ENCODE results near the gene ABL1. TPM values are rescaled to one million over a fixed set of nuclear protein-coding genes. Genes with fewer than 3 reads are reported as not detected.
A peak's percentile ranks its signal among the peaks of the same experiment; 100 is the strongest.

Gene ABL1
- total RNA-seq, 1 experiment from 2014 or later = 83.6 TPM

GRCh38 chr9:130931508-130932254 is 96.6 kb downstream of the ABL1 start:
- DNase-seq = no peak
- Histone ChIP-seq H4K20me1 (ENCODE audit: control insufficient read depth, insufficient read depth, insufficient read length) (no peaks in the 10 kb centered on the region), H3K14ac (ENCODE audit: insufficient read depth, low read length) (no peak overlapping the region), H3K4me1 (ENCODE audit: insufficient read depth, low read length) (peaks cover under 1% of the 10 kb centered on the region; the same call in 1 of the 2 replicates), H3T11ph (ENCODE audit: low read length) (no peak overlapping the region), H3K18ac (ENCODE audit: insufficient read length, low read depth, low read length) (no peak overlapping the region), H3K27ac (ENCODE audit: insufficient read length, low read depth, low read length) (no peak overlapping the region), H2BK5ac (ENCODE audit: insufficient read length, low read length) (no peak overlapping the region), H2BK12ac (ENCODE audit: insufficient read length, low read depth, low read length) (no peak overlapping the region), H3K23ac (ENCODE audit: insufficient read length, low read depth, low read length) (no peak overlapping the region), H2BK20ac (ENCODE audit: low read depth, low read length, poor library complexity, severe bottlenecking) (no peak overlapping the region), H3K79me2 (ENCODE audit: insufficient read depth, low read length) (no peaks in the 10 kb centered on the region), H4K5ac (ENCODE audit: insufficient read length, low read depth, low read length) (no peak overlapping the region), H2BK120ac (ENCODE audit: low read depth, low read length, poor library complexity, severe bottlenecking) (no peak overlapping the region), H3K4ac (ENCODE audit: low read depth, low read length) (no peak overlapping the region), H3K56ac (ENCODE audit: insufficient read length, low read depth, low read length) (no peak overlapping the region), H2AFZ (ENCODE audit: low read length) (no peak overlapping the region), H3K9me3 (ENCODE audit: control insufficient read depth, low read depth, low read length) (no peaks in the 10 kb centered on the region), H4K91ac (ENCODE audit: insufficient read length, low read depth, low read length) (no peak overlapping the region), H3K27me3 (ENCODE audit: insufficient read depth, low read length) (no peaks in the 10 kb centered on the region), H3K23me2 (ENCODE audit: insufficient read length, low read depth, low read length, poor library complexity, severe bottlenecking) (no peaks in the 10 kb centered on the region), H2BK15ac (ENCODE audit: low read depth, low read length) (no peak overlapping the region), H3K79me1 (ENCODE audit: insufficient read depth, low read depth, low read length, poor library complexity, severe bottlenecking) (no peaks in the 10 kb centered on the region), H3K9ac (ENCODE audit: extremely low read depth, insufficient read length, low read length) (no peak overlapping the region), H4K8ac (replicated peaks; ENCODE audit: insufficient read length, low read depth, low read length) (no peak overlapping the region), H2AK5ac (ENCODE audit: insufficient read length, low read length) (no peak overlapping the region), H3K4me2 (ENCODE audit: insufficient read depth, insufficient read length, low read length) (no peak overlapping the region)
- no CpG with 5 or more reads among the region's 20 CpGs for WGBS (ENCODE audit: extremely low coverage, insufficient read length, low lambda C conversion rate)
- no peaks in the 10 kb centered on the region; a peak in 1 of 5 replicates for H3K9me3 Mint-ChIP-seq
- 0 out of 7 replicates have a peak, but pooled peaks cover 0 to 1% (median 0%) of the 10 kb centered on the region in 3 experiments for H3K36me3 Mint-ChIP-seq (ENCODE audit: insufficient read depth in 1 of 3, low read depth in 3 of 3)
- peaks cover 10% of the 10 kb centered on the region for H3K27me3 Mint-ChIP-seq (ENCODE audit: low read depth)
- peaks cover 38 to 43% of the 10 kb centered on the region in 2 experiments for H3K4me1 Mint-ChIP-seq
- peak overlapping the region in 1 of 2 experiments; percentile 10; a peak in 1 of 5 replicates for H3K4me3 Mint-ChIP-seq
- peak overlapping the region in 1 of 3 experiments; percentile 5; a peak in 1 of 7 replicates for H3K27ac Mint-ChIP-seq
- no peak for TF ChIP-seq CTCF (conservative IDR thresholded peaks at IDR 0.05)
